Mammary epithelial cell (primary cell): ENCODE data around the gene TRNP1.

ENCODE experiments used
- CTCF ChIP-seq, 2 donors: IDR thresholded peaks in 1 of 2; conservative IDR thresholded peaks in 1 of 2; 2 replicates each; pipeline ENCODE4 v1.5.1; 2011 to 2012; ENCODE audit warnings: inconsistent platforms in 2 of 2, low read length in 2 of 2, mild to moderate bottlenecking in 2 of 2, control low read depth in 1 of 2, low read depth in 1 of 2; ENCODE audit not compliant: insufficient read depth in 1 of 2; ENCODE audit errors: extremely low read depth in 1 of 2
- EZH2 ChIP-seq: IDR thresholded peaks from 2 replicates; pipeline ENCODE4 v1.6.1; 2012; ENCODE audit warnings: low read length, inconsistent platforms, borderline replicate concordance

- TF ChIP-seq CTCF (conservative IDR thresholded peaks at IDR 0.05 in 1 of 2, IDR thresholded peaks at IDR 0.05 in 1 of 2; ENCODE audit: extremely low read depth in 1 of 2, insufficient read depth in 1 of 2, low read depth in 1 of 2, low read length in 2 of 2) (no peak), EZH2 (no peak)
Observed at GRCh38 chr1:27037518-27037917, 44.0 kb downstream of the TRNP1 start.
